NCI-H146 treated with DMSO at 0.1 percent for 48 hours (cell line): Measurements from ENCODE around the gene FAM117B.
"Not testable (repeated sequence)": the region's sequence is repeated elsewhere in the genome, so short reads cannot be mapped to it uniquely, and the experiment has no call there.

ENCODE experiments used
- DNase-seq: peaks from one replicate; lab custom pipeline; 2025; ENCODE audit not compliant: unreplicated experiment; lab: John Stamatoyannopoulos, UW

Gene FAM117B

DNA sequence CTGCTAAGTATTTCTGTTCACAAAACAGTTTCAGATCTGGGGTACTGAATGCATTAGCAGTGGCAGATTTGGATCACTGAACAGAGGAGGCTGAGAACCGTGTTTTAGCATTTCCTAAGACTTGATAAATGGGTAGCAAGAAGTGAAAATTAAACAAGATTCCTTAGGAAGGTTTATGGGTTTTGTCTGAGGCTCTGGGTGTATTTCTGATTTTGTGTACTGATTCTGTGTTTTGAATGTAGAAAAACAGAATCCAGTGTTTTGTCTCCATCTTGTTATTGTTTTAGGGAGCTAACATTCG is 1.4 kb downstream of the FAM117B start:
- no peak for DNase-seq

DNA sequence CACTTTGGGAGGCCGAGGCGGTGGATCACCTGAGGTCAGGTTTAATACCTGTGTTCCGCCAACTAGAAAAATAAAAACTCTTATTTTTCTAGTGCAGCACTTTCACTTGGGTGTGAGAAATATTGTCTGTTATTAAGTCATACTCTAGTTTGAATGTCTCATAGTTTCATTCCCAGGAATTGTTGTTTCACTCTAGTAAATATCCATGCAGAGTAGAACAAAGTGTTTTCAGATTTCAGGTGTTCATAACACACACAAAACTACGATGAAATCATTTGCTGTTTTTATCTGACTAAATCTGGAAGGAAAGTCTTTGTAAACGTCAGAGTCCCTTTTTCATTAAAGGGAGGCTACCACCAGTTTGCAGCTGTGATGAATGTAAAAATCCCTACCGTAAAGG is 4.0 kb downstream of the FAM117B start:
- DNase-seq: no peak

GRCh38 chr2:202639231-202639630 is 4.5 kb downstream of the FAM117B start:
- no peak for DNase-seq

- DNase-seq: no peak
Observed at GRCh38 chr2:202642567-202642966, 7.8 kb downstream of the FAM117B start.

- DNase-seq: no peak
Observed at GRCh38 chr2:202643012-202643858, 8.5 kb downstream of the FAM117B start.

DNA sequence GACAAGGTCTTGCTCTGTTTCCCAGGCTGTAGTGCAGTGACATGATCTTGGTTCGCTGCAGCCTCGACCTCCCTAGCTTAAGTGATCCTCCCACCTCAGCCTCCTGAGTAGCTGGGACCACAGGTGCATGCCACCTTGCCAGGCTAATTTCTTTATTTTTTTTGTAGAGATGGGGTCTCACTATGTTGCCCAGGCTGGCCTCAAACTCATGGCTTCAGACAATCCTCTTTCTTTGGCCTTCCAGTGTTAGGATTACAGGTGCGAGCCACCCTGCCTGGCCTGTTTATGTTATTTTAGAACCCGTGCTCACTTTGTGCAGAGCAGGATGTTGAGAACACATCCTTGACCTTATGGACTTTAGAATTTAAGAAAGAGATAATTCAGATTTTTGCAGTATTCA is 17.4 kb downstream of the FAM117B start:
- no peak for DNase-seq

GRCh38 chr2:202653890-202654289 is 19.1 kb downstream of the FAM117B start:
- no peak for DNase-seq

DNA sequence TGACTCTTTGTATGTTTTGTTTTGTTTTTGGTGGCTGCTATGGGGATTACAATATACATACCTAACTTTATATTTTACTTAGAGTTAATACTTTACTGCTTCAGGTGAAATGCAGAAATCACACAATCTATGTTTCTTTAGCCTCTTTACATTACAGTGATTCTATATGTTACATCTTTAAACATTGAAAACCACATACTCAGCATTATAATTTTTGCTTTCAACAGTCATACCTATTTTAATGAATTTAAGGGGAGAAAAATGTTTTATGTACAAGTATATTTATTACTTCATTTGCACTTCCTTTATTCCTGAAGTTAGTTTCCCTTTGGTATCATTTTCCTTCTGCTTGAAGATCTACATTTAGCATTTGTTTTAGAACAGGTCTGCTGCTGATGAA is 23.1 kb downstream of the FAM117B start:
- no peak for DNase-seq

GRCh38 chr2:202660796-202661195 is 26.0 kb downstream of the FAM117B start:
- DNase-seq: no peak

DNA sequence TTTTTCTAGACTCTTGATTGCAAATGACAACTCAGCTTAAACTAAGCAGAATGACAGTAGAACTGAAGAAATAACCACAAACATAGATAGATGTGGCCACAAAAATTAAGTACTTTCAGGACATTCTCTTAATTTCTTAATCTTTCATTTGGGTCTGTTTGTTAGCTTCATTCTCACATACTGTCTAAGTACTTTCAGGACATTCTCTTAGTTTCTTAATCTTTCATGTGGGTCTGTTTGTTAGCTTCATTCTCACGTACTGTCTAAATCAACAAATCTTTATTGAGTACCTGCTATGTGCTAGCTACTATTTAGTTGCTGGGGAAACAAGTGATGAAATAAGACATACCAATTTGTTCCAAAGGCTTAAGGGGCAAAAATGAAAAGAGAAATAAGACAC is 35.1 kb downstream of the FAM117B start:
- no peak for DNase-seq

- DNase-seq: no peak
Observed at GRCh38 chr2:202671317-202672035, 36.7 kb downstream of the FAM117B start.

- DNase-seq: not testable (repeated sequence)
Observed at GRCh38 chr2:202675097-202675496, 40.3 kb downstream of the FAM117B start.

DNA sequence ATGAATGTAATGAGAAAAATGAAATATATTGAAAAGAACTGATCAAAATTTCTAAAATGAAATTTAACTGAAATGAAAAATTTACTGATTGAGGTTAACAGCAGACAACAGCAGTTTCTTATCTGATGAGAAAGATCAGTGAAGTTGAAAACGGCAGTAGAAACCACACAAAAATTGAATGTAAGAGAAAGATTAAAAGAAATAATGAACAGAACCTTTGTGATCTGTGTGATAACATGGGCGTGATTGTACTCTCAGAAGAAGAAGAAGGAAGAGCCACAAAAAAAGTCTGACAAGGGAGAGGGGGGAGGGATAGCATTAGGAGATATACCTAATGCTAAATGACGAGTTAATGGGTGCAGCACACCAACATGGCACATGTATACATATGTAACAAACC is 45.2 kb downstream of the FAM117B start:
- no peak for DNase-seq

DNA sequence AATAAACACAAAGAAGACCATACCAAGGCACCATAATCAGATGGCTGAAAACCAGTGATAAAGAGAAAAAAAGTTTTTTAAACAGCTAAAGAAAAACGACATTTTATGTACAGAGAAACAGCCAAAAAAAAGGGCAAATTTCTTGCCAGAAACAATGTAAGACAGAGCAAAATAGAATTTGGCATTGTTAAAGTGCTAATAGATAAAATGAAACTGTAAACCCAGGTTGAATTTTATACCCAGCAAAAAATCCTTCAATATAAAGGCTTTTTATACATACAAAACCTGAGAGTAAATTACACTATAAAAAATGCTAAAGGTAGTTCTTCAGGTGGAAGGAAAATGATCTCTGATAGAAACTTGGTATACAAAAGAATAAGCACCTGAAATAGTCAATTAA is 45.7 kb downstream of the FAM117B start:
- DNase-seq: no peak

DNA sequence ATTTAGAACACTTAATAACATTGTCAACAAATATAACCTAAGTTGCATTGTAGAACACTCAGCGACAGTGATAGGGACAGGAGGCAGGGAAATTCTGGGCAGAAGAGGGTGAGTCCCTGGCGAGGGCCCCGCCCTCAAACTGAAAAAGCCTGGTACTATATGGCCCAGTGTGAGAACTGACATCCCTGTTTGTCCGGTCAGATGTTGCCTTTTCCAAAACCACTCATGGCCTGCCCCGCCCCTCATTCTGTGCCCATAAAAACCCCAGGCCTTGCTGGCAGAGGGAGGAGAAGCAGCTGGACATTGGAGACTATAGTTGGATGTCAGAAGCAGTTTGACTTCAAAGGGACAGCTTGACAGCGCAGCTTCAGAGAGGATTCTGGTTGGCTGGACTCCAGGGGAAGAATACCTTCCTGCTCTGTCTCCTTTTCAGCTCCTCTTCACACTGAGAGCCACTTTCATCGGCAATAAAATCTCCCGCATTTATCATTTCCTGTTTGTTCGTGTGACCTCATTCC is 47.0 kb downstream of the FAM117B start:
- DNase-seq: no peak

- no peak for DNase-seq
Observed at GRCh38 chr2:202682274-202682673, 47.5 kb downstream of the FAM117B start.

GRCh38 chr2:202687276-202687675 is 52.5 kb downstream of the FAM117B start:
- DNase-seq: no peak

DNA sequence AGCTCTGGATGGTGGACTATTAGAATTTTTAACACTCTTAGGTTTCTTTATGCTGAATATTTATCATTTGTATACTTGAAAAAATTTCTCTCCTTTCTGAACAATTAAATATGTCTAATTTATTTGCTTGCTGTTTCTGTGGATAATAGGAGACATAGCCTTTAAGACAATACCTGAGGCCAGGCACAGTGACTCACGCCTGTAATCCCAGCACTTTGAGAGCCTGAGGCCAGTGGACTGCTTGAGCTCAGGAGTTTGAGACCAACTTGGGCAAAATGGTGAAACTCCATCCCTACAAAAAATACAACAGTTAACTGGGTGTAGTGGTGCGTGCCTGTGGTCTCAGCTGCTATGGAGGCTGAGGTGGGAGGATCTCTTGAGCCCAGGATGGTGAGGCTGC is 54.7 kb downstream of the FAM117B start:
- no peak for DNase-seq

DNA sequence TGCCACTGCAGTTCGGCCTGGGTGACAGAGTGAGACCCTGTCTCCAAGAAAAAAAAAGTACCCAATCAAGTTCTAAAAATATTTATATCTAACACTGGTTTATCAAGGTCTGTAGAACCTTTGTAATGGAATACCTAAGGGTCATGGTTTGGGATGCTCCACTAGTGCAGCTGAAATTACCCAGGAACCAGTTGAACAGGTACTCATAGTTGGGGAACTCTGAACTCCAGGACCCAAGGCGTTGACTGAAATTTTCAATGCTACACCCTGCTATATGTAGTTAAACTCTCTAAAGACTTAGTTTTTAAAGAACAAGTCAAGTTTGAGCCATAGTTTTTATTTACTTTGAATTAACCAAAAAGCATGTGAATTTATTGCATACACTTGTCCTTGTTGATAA is 55.1 kb downstream of the FAM117B start:
- DNase-seq: no peak

DNA sequence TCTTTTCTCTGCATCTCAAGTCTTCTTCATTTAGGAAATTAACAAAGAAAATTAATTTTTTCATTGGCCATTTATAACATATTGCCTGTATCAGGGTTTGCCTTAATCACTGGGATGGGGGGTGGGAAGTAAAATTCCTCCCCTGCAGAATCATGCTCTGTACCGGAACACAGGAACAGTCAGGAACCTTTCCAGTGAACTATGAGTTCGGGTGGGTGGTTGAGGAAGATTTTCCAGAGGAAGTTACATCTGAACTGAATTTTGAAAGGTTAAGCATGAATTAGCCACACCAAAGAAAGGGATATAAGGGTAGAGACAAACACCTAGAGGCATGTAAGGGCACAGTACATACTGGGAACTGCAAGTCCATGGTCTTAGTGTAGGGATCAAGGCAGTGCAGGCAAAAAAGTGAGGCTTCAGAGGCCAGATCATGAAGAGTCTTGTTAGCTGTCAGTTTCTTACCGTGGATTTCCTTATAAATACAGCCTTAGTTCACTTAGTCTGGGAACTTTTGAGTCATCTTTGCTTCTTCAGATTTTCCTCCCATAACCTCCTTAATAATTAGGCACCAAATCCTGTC is 55.6 kb downstream of the FAM117B start:
- no peak for DNase-seq

- no peak for DNase-seq
Observed at GRCh38 chr2:202693503-202693902, 58.7 kb downstream of the FAM117B start.

GRCh38 chr2:202695166-202695565 is 60.4 kb downstream of the FAM117B start:
- no peak for DNase-seq
